ENCODE results near the gene ZKSCAN5.
A peak's percentile ranks its signal among the peaks of the same experiment; 100 is the strongest.

Gene ZKSCAN5

DNA sequence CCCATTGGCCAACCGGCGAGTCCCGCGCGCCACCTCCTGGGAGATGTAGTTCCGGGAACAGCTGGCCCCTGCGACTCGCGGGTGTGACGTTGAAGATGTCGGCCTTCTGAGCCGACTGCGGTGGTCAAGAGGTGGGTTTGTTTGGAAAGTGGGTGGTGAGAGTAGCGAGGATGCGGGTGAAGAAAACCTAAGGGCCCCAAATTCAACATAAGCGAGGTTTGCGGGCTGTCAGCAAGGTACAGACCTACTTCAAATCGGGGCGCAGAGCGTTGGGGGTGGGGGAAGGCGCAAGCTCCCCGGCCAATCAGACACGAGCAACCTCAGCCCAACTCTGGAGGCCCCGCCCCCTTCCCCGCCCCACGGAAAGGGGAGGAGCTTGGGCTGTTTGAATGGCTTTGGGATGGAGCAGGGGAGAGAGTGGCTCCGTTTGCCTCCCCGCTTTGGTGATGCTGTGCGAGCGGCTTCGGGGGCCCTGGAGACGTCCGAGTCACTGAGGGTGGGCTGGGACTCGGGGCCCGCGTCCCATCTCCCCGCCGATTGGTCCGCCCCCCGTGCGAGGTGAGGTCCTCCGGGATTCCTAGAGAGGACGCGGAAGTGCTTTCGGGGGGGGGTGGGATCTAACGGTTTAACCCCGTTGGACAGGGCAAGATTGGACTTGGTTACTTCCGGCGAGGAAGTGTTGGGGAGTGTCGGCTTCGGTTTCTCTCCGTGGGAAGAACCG, at the start of gene ZKSCAN5:
TSS of gene ZKSCAN5 (plus strand) at position 60 of the 721 bp plus-strand sequence. CDS start 1,383 bp downstream, outside the sequence.
- ATAC-seq, result peak; percentile 76

DNA sequence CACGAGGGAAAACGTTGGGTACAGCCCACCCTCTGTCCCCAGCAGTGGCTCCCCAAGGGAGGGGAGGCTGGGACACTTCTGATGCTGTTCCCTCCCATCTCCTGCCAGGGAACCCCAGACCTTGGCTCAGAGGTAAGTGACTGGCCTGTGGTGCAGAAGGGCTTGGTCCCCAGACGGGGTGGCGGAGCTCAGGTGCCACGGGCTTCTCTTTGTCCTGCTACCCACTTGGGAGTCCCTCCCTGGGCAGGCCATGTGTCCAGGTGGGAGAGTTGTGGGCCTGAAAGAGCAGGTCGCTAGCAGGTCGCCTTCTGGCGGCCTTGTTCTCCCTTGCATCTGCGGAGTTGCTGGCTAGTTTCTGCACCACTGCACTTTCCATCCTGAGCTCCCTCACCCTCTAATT, 48.6 kb upstream of the ZKSCAN5 start:
- Mint-ChIP-seq H3K4me1 (peaks cover 15% of the 10 kb centered on the region), H3K4me3 (no peak overlapping the region), H3K36me3 (ENCODE audit: low read depth) (peaks cover 43% of the 10 kb centered on the region), H3K27ac (no peak overlapping the region), H3K27me3 (no peaks in the 10 kb centered on the region), H3K9me3 (no peaks in the 10 kb centered on the region)
- DNase-seq (no peak), ATAC-seq (no peak)

More for the DNA sequence above, at the start of gene ZKSCAN5:
- peaks cover 35% of the 10 kb centered on the region for H3K4me1 Mint-ChIP-seq
- H3K9me3 Mint-ChIP-seq, result peaks cover 4% of the 10 kb centered on the region
- H3K36me3 Mint-ChIP-seq (ENCODE audit: low read depth), result peaks cover 7% of the 10 kb centered on the region
- peak; percentile 97 for DNase-seq
- H3K27ac Mint-ChIP-seq, result peak within 1 kb of the TSS; percentile 97
- H3K4me3 Mint-ChIP-seq, result peak within 1 kb of the TSS; percentile 97
- no peaks in the 10 kb centered on the region for H3K27me3 Mint-ChIP-seq

DNA sequence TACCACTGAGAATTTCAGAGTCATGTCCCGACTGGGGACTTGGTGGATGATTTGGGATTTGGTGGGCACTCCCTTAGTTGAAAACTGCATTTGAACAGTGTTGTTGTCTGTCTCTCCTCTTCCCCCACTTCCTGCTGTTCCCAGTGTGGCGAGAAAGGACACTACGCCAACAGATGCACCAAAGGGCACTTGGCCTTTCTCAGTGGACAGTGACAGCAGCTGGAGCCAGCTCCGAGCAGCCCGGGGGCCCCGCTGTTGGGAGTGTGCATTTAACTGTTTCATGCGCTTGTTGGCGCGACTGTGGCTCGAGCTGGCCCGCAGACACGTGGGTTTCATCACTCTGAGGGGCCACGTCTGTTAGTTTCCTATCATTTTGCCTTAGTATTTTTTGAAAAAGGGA, 48.2 kb upstream of the ZKSCAN5 start:
- Mint-ChIP-seq H3K36me3 (ENCODE audit: low read depth) (peaks cover 41% of the 10 kb centered on the region), H3K9me3 (no peaks in the 10 kb centered on the region), H3K27me3 (no peaks in the 10 kb centered on the region), H3K27ac (no peak overlapping the region), H3K4me3 (no peak overlapping the region), H3K4me1 (peaks cover 17% of the 10 kb centered on the region)
- DNase-seq (no peak), ATAC-seq (no peak)

DNA sequence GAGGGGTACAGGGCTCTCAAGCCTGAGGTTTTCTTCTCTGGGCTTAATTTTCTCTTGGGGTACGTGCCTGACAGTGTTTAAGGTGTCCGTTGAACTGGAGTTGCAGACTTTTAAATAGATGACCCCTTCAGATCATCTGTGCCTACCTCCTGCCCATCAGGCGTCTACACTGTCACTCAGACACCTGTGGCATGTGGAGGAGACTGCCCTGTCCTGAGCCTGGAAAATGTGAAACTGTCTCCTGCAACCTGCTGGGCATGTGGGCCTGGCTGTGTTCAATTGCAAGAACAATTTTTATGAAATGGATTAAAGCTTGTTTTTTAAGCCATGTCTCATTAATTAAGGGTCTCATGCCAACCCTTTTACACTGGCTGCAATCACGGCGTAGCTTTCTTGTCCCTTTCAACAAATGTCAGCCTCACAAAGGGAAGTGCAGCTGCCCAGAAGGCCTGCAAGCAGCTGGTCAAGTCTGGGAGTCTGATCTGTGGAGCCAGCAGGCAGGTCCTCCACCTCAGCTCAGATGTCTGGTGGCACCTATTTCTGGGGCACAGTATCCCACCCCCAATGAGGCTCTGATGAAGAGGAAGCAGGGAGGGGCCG, 47.3 kb upstream of the ZKSCAN5 start:
- Mint-ChIP-seq H3K27ac (no peak overlapping the region), H3K9me3 (no peaks in the 10 kb centered on the region), H3K4me3 (no peak overlapping the region)

DNA sequence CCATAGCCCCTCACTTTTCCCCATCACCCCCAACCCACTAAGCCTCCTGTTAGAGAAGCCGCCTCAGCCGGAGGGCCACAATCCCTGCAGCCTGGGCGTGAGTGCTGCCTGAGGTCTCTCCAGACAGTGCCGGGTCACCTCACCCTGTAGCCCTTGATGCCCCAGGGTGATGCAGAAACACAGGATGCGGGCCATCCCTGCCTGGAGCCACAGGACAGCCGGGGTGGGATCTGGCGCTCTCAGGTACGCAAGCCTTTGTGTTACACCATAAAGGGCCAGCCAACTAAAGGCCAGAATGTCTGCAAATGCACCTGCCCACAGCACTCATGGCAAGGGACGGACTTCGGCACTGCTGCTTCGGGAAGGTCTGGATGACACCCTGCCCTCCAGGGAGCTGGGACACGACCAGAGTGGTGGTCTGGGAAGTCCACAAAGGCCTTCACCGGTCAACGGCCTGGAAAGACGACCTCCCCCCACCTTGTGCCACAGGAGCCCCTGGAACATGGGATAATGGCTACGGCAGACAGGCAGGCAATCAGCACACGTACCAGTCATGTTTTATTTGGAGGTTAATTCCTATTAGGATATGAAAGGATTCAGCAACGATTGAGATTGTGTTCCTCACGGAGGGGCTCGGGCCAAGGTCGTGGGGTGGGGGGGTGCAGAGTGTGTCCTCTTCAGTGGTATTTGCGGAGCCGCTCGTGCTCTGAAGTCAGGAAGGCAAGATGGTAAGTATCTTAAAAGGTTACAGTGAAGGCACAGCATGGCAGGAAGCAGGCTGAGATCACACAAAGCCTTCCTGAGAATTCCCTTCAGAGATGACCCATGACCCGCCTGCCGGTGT, 46.6 kb upstream of the ZKSCAN5 start:
- DNase-seq, result no peak
- no peak overlapping the region for H3K27ac Mint-ChIP-seq
- H3K4me3 Mint-ChIP-seq, result no peak overlapping the region
- H3K36me3 Mint-ChIP-seq (ENCODE audit: low read depth), result peaks cover 49% of the 10 kb centered on the region
- no peak for ATAC-seq
- peaks cover 27% of the 10 kb centered on the region for H3K4me1 Mint-ChIP-seq
- no peaks in the 10 kb centered on the region for H3K27me3 Mint-ChIP-seq
- H3K9me3 Mint-ChIP-seq, result no peaks in the 10 kb centered on the region

More for the DNA sequence above, 47.3 kb upstream of the ZKSCAN5 start:
- no peak for DNase-seq
- no peaks in the 10 kb centered on the region for H3K27me3 Mint-ChIP-seq
- peaks cover 44% of the 10 kb centered on the region for H3K36me3 Mint-ChIP-seq (ENCODE audit: low read depth)
- ATAC-seq, result no peak
- H3K4me1 Mint-ChIP-seq, result peaks cover 21% of the 10 kb centered on the region

DNA sequence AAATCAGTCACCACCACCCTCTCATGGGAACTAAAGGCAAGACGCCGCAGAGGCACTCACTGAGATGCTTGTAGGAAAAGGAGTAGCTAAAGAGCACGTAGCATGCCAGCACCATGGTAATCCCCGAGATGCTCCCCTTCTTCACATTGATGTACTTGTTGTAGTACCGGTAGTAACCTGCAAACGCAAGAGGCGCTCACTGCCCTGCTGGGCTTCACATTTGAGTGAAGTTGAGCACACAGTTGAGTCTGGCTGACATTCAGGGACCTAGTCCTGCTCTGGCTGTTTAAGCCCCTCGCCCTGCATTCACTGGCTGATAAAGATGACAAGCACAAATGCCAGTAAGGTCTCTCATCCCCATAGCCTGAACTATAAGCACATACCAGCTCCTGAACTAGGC, 45.4 kb upstream of the ZKSCAN5 start:
- Mint-ChIP-seq H3K9me3 (no peaks in the 10 kb centered on the region), H3K27ac (peak overlapping the region; percentile 52), H3K4me1 (peaks cover 31% of the 10 kb centered on the region), H3K27me3 (no peaks in the 10 kb centered on the region), H3K4me3 (no peak overlapping the region), H3K36me3 (ENCODE audit: low read depth) (peaks cover 50% of the 10 kb centered on the region)
- ATAC-seq (peak; percentile 40), DNase-seq (peak; percentile 20)

DNA sequence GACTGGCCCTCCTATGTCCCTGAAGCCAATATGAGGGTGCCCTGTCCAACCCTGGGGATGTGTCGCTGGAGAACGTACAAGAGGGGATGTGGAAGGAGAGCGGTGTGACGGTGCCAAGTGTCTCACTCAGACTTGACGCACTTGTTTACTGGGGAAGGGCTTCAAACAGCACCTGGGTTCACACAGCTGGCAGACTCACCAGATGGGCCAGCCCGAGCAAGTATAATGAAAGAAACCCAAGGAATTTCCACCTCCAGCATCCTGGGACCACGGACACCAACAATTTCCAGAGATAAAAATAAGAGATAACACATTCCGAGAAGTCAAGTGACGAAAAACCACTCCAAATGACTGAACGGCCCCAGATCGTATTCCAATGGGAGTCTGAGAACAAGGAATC, 43.8 kb upstream of the ZKSCAN5 start:
- ATAC-seq (no peak), DNase-seq (no peak)
- Mint-ChIP-seq H3K4me3 (no peak overlapping the region), H3K27me3 (no peaks in the 10 kb centered on the region), H3K36me3 (ENCODE audit: low read depth) (peaks cover 54% of the 10 kb centered on the region), H3K27ac (no peak overlapping the region), H3K9me3 (no peaks in the 10 kb centered on the region), H3K4me1 (peaks cover 41% of the 10 kb centered on the region)

DNA sequence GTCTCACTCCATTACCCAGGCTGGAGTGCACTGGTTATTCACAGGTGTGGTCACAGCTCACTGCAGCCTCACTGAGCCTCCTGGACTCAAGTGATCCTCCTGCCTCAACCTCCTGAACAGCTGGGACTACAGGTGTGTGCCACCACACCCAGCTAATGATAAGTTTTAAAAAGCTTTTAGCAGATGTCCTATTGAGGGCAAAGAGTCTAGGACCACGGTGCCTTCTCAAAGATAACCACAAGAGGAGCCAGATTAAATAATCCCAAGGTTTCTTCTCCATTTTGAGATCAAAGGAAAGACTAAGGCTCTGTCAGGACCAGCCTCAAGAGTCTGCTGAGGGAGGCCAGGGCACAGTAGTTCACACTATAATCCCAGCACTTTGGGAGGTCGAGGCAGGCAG, 43.2 kb upstream of the ZKSCAN5 start:
- ATAC-seq (no peak), DNase-seq (no peak)
- Mint-ChIP-seq H3K27ac (no peak overlapping the region), H3K9me3 (no peaks in the 10 kb centered on the region), H3K27me3 (no peaks in the 10 kb centered on the region), H3K36me3 (ENCODE audit: low read depth) (peaks cover 56% of the 10 kb centered on the region), H3K4me3 (no peak overlapping the region), H3K4me1 (peaks cover 45% of the 10 kb centered on the region)

DNA sequence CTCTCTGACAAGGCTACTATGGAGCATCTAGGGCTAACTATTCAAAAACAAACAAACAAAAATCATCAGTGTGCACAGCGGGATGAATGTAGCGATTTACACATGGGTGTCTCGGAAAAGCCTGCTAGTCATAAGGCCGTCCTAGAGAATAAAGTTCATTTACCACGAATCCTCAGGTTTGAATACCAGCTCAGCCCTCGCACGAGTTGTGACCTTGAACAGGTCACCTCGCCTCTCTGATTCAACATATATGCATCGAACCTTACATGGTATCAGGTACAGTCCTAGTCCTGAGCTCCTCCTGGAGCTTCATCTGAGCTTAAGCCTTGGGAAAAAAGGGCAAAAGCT, 39.1 kb upstream of the ZKSCAN5 start:
- H3K4me1 Mint-ChIP-seq, result peaks cover 36% of the 10 kb centered on the region
- peak overlapping the region; percentile 87 for H3K27ac Mint-ChIP-seq
- no peak for DNase-seq
- peaks cover 32% of the 10 kb centered on the region for H3K36me3 Mint-ChIP-seq (ENCODE audit: low read depth)
- ATAC-seq, result no peak
- no peaks in the 10 kb centered on the region for H3K9me3 Mint-ChIP-seq
- peak overlapping the region; percentile 89 for H3K4me3 Mint-ChIP-seq
- H3K27me3 Mint-ChIP-seq, result no peaks in the 10 kb centered on the region

DNA sequence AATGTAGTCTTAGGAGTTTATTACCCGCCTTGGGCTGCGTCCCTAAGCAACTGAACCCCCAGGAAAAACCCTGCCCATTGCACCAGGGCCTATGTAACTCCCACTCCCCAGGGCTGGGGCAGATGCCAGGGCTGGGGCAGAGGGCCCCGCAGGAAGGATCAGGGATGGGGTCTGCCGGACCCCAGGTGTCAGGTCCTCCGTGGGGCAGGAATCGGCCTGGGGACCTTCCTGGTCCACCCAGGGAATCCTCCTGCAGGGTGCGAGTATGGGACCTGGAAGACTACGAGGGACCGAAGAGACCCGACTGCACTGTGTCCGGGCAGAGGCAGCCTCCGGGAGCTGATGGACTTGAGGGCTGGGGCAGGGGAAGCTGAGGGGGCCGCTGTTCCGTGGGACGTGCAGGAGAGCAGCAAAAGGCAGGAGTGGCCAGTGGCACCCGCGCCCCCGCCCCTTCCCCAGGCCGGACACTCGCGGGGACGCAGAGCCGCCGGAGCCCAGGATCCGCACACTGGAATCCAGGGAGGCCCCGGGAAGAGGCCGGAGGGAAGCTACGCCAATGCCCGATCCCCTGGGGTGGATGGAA, 36.0 kb upstream of the ZKSCAN5 start:
- H3K27ac Mint-ChIP-seq, result no peak overlapping the region
- peaks cover 34% of the 10 kb centered on the region for H3K4me1 Mint-ChIP-seq
- DNase-seq, result no peak
- no peak overlapping the region for H3K4me3 Mint-ChIP-seq
- H3K9me3 Mint-ChIP-seq, result no peaks in the 10 kb centered on the region
- H3K36me3 Mint-ChIP-seq (ENCODE audit: low read depth), result peaks cover 19% of the 10 kb centered on the region
- H3K27me3 Mint-ChIP-seq, result no peaks in the 10 kb centered on the region
- ATAC-seq, result no peak

DNA sequence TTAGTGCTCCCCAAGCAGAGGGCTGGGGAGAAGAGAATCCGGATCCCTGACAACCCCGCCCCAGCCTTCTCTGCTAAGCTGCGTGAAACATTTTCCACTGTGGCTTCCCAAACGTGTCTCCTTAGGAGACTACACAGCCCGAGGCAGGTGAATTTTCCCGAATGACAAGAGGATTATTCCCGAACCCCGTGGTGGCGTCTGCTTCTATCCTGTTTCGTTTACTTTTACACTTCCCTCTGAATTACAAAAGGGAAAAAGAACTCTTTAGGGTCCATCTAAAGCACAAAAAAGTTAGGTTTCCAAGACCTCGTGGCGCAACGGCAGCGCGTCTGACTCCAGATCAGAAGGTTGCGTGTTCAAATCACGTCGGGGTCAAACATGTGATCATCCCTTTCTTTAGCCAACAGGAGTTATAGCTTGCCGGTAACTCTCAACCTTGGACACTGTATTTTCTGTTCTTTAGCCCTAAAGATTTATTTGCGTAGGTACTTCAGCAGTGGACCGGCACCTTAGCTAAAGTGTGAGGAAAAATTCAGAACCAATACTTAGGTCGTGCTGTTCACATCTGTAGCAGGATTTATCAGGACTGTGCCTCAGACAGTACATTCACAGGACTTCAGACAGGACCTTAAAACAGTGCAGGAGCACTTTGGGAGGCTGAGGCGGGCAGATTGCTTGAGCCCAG, 34.9 kb upstream of the ZKSCAN5 start:
- peaks cover 12% of the 10 kb centered on the region for H3K36me3 Mint-ChIP-seq (ENCODE audit: low read depth)
- DNase-seq (no peak), ATAC-seq (no peak)
- H3K9me3 Mint-ChIP-seq, result no peaks in the 10 kb centered on the region
- H3K27ac Mint-ChIP-seq, result no peak overlapping the region
- H3K4me3 Mint-ChIP-seq, result no peak overlapping the region
- H3K27me3 Mint-ChIP-seq, result no peaks in the 10 kb centered on the region
- peaks cover 37% of the 10 kb centered on the region for H3K4me1 Mint-ChIP-seq

DNA sequence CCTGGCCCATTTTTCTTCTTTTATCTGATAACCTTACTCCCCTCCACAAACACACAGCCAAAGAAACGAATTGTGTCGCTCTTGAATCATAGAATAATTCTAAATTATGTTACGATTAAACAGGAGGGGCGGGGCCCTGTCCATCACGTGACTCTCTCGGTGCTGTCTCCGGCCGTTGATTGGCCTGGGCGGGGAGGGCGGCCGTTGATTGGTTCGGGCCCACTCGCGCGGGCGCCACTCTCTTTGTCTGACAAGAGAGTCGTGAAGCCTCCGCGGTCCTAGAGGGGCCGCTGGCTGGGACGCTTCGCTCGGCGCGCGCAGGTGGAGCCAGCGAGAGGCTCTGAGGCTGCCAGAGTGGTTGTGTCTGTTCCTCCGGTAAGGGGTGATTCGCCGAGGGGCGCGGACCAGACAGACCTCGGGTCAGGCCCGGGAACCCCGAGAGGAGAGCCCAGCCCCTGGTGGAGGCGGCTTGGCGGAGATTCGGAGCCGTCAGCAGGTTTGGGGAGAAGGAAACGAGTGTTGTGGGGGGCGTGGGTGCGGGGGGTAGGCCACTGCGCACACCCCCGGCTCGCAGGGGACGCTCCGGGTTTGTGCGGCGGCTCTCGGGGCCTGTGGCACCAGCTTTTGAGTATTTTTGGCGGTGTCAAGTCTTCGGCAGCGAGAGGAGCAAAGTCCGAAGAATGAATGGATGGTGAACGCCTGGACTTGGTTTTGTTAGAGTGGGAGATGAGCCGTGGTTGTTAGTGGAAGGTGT, 31.7 kb upstream of the ZKSCAN5 start, which contains the start of gene ZNF789:
TSS of gene ZNF789 (plus strand) at position 330 of the 754 bp plus-strand sequence. CDS start 3,567 bp downstream, outside the sequence.
- Mint-ChIP-seq H3K27me3 (no peaks in the 10 kb centered on the region), H3K9me3 (no peaks in the 10 kb centered on the region), H3K27ac (peak within 1 kb of the TSS; percentile 95), H3K36me3 (ENCODE audit: low read depth) (peaks cover 10% of the 10 kb centered on the region), H3K4me1 (peaks cover 34% of the 10 kb centered on the region), H3K4me3 (peak within 1 kb of the TSS; percentile 100)
- DNase-seq (peak; percentile 97), ATAC-seq (peak; percentile 99)

DNA sequence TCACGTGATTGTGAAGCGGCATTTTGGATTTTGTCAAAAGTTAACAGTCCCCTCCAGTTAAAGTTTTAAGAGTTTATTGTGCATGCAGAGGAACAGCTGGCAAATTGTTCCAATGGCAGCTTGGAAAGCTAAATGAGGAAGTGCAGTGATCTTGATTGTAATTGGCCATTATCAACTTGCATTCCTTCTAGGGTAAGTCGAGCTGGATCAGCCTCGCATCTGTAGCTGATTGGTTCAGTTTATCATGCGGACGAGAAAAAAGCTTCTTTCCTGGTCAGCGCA, 31.2 kb upstream of the ZKSCAN5 start:
- Mint-ChIP-seq H3K9me3 (no peaks in the 10 kb centered on the region), H3K27ac (peak overlapping the region; percentile 95), H3K4me1 (peaks cover 39% of the 10 kb centered on the region), H3K4me3 (peak overlapping the region; percentile 100), H3K36me3 (ENCODE audit: low read depth) (peaks cover 13% of the 10 kb centered on the region), H3K27me3 (no peaks in the 10 kb centered on the region)
- DNase-seq (no peak), ATAC-seq (no peak)

DNA sequence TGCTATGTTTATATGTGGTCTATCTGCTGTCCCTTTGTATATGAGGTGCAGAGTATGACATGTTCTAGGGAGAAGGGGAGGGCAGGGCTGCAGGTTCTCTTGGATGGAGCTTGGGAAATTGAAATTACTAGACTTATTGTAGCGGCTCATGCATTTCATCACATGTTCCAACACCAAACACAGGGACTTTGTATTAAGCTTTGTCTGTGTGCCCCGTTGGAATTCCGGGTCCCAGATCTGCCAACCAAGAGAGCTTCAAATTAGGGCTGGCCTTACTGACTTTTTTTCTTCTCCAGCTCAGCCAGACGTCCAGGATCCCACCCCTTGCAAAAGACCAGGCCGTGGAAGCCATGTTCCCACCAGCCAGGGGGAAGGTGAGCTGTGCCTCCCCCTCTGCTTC, 28.4 kb upstream of the ZKSCAN5 start:
- Mint-ChIP-seq H3K27ac (no peak overlapping the region), H3K36me3 (ENCODE audit: low read depth) (peaks cover 16% of the 10 kb centered on the region), H3K9me3 (no peaks in the 10 kb centered on the region), H3K4me1 (peaks cover 45% of the 10 kb centered on the region), H3K4me3 (no peak overlapping the region), H3K27me3 (no peaks in the 10 kb centered on the region)
- DNase-seq (no peak), ATAC-seq (no peak)

All from activated naive CD8-positive, alpha-beta T cell treated with anti-CD3 and anti-CD28 coated beads, Interleukin-2, amount 50 U/mL, for 24 hours (primary cell).